Measurements from ENCODE around the gene GCNA. TPM values are rescaled to one million over a fixed set of nuclear protein-coding genes. Genes with fewer than 3 reads are reported as not detected.

The GCNA gene, protein sequence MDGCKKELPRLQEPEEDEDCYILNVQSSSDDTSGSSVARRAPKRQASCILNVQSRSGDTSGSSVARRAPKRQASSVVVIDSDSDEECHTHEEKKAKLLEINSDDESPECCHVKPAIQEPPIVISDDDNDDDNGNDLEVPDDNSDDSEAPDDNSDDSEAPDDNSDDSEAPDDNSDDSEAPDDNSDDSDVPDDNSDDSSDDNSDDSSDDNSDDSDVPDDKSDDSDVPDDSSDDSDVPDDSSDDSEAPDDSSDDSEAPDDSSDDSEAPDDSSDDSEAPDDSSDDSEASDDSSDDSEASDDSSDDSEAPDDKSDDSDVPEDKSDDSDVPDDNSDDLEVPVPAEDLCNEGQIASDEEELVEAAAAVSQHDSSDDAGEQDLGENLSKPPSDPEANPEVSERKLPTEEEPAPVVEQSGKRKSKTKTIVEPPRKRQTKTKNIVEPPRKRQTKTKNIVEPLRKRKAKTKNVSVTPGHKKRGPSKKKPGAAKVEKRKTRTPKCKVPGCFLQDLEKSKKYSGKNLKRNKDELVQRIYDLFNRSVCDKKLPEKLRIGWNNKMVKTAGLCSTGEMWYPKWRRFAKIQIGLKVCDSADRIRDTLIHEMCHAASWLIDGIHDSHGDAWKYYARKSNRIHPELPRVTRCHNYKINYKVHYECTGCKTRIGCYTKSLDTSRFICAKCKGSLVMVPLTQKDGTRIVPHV
- total RNA-seq, result 1.7 TPM
- long read RNA-seq, result 0 reads

DNA sequence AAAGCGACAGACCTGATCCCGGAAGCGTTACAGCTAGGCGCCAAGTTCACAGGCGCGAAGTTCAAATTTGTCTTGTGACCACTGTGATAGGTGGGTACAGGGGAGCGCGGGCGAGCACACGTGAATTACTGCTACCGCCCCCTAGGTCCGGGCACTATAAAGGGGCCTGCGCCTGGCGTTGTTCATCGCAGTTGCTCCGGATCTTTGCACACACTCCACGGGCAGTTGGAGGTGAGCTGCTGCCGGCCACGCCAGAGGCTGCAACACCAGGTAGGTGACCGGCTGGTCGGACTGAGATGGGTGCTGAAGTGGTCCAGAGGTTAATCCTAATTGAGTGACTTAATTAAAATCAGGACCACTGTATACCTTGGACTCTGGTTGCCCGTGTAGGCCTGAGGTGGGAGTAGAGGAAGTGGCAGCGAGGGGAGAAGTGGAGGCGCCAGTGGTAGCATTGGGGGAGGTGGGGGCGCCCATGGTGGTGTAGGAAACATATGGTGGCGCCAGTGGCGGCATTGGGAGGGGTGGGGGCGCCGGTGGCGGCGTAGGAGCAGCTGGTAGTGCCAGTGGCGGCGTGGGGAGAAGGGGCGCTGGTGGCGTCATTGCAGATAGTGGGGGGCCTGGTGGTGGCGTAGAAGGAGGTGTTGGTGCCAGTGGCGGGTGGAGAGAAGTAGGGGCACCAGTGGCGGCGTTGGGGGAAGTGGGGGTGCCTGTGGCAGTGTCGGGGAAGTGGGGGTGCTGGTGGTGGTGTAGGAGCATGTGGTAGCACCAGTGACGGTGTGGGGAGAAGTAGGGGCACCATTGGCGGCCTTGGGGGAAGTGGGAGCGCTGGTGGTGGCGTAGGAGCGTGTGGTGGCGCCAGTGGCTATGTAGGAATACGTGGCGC lies at the start of gene GCNA:
Gene GCNA, plus strand, starts transcription at position 185 of the 883 bp plus-strand sequence. CDS start 2,385 bp downstream, outside the sequence.
- ATAC-seq (no peak), DNase-seq (ENCODE audit: missing footprints) (no peak)
- intact Hi-C loops (cut with DNase I), result loop anchor here (5.0 kb wide), 1 partner anchor 74 kb away; no protein-coding TSS in a partner anchor

DNA sequence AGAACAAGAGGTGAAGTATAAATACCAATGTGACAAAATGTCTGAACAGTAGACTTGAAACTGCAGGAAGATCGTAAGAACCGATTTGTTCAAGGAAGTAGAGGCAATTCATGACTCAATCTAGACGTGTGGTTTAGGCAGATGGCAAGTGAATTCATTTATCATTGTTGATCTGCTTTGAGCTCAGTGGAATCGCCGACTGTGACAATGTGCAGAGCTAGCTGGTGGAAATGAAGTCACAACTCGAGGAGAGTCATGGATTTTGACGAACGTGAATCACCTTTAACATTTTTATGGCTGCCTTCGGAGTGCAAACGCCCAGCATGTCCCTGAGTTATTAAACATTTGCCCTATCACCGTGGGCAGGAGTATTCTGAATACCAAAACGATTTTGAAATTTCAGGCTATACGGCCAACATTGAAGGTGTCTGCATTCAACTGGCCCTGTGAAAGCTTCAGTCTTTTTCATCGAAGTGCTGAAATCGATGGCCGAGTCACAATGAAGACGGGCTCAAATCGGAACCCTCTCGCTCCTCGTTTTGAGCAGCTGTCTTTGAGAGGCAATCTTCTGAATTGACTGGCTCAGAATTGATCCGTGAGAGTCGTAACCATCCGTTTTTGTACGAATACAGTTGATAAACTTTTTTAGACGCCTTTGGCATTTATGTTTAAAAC lies 46.0 kb upstream of the GCNA start:
- DNase-seq (ENCODE audit: missing footprints) (no peak), ATAC-seq (peak; percentile 3)
- intact Hi-C loops (cut with DNase I), result loop anchor here (5.0 kb wide), 1 partner anchor 40 kb away; no protein-coding TSS in a partner anchor

DNA sequence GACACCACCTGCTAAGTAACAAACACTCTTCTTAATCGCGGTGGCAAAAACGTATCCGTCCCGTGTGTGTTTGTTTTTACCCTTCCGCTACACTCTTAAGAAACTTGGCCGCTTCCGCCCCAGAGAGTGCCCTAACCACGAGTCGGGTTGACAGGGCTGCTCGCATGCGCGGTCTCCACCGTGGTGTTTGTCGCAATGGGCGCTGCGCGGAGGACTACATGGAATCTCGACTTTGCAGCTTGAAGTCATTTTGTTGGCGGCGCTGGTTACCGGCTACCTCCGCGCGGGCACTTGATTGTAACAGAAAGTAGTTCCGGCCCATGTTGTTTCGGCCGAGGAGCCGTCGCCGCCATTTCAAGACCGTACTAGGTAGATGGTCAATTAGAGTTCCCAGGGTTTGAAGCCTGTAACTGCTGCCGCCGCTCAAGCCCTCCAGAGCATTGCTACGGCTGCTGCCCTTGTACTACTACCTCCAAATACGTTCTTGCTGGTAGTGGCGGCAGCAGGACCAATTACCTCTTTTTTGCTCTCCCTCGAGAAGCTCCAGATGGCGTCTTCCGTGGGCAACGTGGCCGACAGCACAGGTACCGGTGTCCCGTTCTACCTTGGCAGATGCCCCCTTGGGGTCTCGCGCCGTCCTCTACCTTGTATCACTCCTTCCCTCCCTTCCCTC lies 45.3 kb upstream of the GCNA start, which contains the start of gene OGT:
Gene OGT, plus strand, starts transcription at position 352 of the 673 bp plus-strand sequence. Its CDS starts 196 bp downstream, at position 548.
- DNase-seq (ENCODE audit: missing footprints) (peak; percentile 97), ATAC-seq (peak; percentile 96)
- intact Hi-C loops (cut with DNase I), result loop anchor here (5.0 kb wide), 1 partner anchor 41 kb away; no protein-coding TSS in a partner anchor

DNA sequence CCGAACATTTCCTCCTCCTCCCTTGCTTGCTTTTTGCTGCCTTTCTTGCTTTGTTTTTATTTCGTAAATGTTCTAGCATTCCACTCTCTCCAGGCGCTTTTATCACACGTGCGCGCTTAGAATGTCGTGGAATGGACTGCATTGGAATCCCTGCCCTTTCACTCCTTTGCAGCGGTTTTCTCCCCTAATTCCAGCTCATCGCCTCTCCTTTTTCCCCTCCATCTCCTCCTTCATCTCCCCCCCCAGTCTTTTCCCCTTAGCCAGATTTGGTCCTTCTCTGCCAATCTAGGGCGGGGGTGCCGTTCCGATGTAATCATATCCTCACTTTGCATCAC lies 44.8 kb upstream of the GCNA start:
- ATAC-seq, result no peak
- DNase-seq (ENCODE audit: missing footprints), result no peak
- intact Hi-C loops (cut with DNase I), result loop anchor here (5.0 kb wide), 1 partner anchor 41 kb away; no protein-coding TSS in a partner anchor

DNA sequence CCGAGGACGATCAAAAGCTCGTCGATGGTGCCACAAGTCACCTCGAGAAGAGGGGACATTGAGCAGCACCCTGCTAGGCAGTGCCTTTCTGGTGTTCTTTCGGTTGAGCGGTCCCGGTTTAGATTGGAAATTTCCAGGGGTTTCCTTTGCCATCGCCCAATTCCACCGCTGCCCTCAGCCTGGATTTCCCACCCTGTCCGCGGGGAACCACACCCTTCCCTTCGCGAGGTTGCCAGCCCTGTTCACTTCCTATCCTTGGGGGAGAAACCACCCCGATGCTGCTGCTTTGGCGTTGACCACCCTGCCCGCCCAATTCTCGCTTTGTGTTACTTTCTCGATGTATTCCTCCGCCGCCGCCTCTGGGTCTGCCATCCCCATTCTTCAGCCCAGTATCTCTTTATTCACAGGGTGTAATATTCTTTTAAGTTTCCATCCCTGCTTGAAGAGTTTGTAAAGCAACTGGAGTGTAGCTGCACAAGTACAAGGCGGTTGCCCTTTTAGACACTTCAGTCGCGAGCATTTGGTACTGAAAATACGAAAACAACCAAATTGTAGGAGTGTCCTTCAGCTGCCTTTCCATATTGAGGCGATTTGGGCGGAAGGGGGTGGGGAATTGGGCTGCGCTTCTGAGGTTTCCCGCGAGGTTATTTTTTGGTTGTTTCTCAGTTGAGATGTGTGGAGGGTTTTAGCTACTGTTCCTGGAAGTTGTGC lies 44.2 kb upstream of the GCNA start:
- intact Hi-C loops (cut with DNase I), result loop anchor here (5.0 kb wide), 1 partner anchor 42 kb away; no protein-coding TSS in a partner anchor
- ATAC-seq (peak; percentile 51), DNase-seq (ENCODE audit: missing footprints) (peak; percentile 76)

DNA sequence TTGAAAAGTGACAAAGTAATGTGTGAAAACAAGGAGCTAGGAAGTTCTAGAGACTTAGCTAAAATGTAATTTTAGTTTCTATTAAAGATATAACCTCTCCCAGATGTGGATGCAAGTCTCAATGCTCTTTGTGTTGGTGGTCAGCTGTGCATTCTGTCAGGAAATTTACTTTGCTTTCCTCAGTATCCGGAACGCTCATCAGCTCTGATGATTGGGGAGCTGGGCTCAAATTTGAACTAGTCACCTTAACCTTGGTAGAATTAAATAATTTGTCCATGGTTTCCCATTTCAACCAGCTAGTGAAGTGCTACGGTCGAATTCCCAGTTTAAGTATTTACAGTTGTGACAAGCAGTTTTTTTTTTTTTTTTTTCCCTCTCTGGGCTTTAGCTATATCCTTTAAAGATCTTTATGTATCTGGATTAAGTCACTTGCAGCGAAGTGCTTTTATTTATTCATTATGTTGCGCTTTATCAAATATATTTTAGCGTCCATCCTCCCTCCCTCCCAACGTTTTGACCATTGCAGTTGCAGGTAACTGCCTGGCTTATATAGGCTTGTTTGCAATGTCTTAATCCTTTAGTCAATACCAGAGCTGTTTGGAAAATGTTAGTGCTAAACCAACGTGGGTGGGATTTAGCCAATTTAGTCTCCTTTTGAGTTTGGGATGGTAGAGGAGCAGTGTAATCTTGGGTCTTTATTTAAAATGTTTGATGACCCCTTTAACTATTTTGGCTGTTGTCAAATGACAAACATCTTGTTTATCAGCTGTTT lies 43.3 kb upstream of the GCNA start:
- intact Hi-C loops (cut with DNase I), result loop anchor here (5.0 kb wide), 1 partner anchor 43 kb away; no protein-coding TSS in a partner anchor
- DNase-seq (ENCODE audit: missing footprints) (no peak), ATAC-seq (no peak)

DNA sequence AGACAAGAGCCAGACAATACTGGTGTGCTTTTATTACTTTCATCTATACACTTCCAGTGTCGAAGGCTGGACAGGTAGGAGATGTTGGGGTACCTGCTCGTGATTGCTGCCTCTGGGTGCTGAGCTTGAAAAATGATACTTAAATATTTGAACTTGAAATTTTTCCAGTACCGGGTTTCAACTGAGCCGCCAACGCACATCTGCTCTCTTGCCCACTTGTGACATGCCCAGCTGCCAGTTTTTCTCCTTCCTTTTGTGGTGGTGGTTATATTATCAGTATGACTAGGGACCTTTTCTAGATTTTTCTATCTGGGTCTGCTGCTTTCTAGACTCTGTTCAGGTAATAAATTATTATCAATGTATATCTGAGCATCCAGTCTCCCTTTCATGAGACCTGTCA lies 42.0 kb upstream of the GCNA start:
- intact Hi-C loops (cut with DNase I), result no loop called here
- no peak for ATAC-seq
- no peak for DNase-seq (ENCODE audit: missing footprints)

DNA sequence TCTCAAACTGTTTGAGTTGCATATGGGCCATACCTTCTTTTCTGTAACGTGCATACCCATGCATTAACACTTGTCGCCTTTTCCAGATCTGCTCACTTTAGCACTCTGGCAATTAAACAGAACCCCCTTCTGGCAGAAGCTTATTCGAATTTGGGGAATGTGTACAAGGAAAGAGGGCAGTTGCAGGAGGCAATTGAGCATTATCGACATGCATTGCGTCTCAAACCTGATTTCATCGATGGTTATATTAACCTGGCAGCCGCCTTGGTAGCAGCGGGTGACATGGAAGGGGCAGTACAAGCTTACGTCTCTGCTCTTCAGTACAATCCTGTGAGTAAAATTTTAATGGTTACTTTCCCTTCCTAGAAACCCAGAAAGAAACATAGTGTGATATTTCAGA lies 40.5 kb upstream of the GCNA start:
- ATAC-seq (no peak), DNase-seq (ENCODE audit: missing footprints) (no peak)
- intact Hi-C loops (cut with DNase I), result no loop called here

DNA sequence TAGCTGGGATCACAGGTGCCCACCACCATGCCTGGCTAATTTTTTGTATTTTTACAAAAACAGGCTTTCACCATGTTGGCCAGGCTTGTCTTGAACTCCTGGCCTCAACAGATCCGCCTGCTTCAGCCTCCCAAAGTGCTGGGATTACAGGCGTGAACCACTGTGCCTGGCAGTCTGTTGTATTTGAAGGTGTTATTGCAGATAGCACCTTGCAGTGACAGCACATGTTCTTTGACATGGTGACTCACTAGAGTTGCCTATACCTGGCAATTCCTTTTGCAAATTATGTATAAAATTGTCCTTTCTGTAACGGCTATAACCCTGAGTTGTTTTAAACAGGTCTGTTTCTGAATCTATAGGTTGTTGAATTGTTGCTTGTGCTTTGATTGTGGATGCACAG lies 37.4 kb upstream of the GCNA start:
- ATAC-seq (no peak), DNase-seq (ENCODE audit: missing footprints) (no peak)
- intact Hi-C loops (cut with DNase I), result no loop called here

DNA sequence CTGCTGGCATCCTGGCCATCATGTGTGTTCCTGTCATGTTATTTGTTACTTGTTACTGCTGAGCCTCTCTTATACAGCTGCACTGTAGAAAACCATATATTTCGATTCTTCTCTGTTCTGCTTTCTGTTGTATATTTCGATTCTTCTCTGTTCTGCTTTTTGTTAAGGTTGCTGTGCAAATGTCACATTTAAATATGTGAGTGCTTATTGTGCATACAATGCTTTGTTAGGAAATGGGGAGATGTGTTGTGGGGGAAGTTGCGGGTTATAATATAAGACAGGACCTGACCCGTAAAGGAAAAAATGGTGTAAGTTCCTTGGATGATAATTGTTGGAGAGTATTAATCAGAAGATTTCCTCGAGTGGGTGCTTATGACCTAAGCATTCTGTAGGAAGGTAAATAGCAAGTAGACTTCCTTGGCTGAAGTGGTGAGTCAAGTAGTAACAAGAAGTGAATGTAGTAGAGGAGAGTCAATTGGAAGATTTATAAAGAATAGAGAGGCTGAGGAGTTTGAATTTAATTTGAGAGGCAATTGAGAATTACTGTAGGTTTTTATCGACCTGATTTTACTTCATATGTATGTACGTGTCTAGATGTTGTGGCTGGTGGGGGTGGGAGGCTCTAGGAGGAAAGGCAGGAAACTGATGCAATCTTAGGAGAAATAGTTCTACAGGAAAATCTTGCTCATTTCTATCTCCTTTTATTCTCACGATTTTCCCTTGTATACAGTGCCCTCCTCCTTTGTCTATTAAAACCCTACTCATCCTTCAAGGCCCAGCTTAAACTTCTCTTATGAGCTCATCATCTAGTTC lies 36.8 kb upstream of the GCNA start:
- intact Hi-C loops (cut with DNase I), result no loop called here
- ATAC-seq (peak; percentile 10), DNase-seq (ENCODE audit: missing footprints) (no peak)

DNA sequence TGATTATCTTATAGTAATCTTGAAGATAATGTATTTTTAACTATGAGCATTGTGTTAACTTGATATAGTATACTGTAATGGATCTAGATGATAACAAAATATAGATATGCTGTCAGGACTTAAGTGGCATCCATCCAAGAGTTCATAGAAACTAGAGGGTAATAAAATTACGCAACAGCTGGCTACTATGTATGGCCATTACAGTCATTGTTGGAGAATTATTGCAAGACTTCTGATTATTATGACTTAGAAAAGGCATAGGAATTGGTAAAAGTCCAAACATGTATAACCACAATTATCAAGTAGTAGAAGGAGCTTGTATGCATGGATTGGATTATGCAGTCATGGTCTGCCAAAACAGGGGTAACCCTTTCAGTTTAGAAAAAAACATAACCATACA lies 35.8 kb upstream of the GCNA start:
- ATAC-seq, result no peak

DNA sequence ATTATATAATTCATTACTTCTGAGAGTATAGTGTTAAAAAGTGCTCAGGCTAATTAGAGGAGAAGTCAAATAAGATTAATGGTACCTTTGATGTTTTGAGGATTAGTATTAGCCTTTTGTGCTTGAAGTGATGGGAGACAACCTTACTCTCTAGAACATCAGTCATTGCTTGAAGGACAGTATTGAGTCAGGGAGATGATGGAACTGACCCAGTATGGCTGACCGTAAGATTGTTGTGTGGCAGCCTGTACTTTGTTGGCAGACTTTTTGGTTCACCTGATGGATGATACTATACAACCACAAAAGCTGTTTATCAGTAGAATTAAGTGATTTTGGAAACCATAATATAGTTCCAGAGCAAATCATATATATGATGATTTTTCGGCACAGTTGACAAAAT lies 35.4 kb upstream of the GCNA start:
- DNase-seq (ENCODE audit: missing footprints) (no peak), ATAC-seq (no peak)
- intact Hi-C loops (cut with DNase I), result no loop called here

More for the DNA sequence above, 35.8 kb upstream of the GCNA start:
- no peak for DNase-seq (ENCODE audit: missing footprints)
- intact Hi-C loops (cut with DNase I), result no loop called here

DNA sequence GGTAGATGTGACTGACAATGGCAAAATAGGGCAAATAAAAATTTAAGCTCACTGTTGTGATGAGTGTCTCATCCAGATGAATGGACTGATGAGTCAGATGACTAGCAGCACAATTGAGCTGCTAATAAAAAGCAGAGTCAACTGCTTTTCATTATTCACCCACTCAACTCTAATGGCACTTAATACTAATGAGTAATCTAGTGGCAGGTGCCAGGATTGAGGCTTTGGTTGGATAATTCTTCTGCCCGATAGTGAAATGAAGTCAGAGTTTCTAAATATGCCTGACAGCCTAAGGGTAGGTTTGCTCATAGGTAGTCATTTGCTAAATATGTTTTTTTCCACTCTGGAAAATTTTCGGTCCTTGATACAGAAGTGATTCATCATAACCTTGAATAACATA lies 34.9 kb upstream of the GCNA start:
- no peak for ATAC-seq
- intact Hi-C loops (cut with DNase I), result no loop called here
- DNase-seq (ENCODE audit: missing footprints), result no peak

DNA sequence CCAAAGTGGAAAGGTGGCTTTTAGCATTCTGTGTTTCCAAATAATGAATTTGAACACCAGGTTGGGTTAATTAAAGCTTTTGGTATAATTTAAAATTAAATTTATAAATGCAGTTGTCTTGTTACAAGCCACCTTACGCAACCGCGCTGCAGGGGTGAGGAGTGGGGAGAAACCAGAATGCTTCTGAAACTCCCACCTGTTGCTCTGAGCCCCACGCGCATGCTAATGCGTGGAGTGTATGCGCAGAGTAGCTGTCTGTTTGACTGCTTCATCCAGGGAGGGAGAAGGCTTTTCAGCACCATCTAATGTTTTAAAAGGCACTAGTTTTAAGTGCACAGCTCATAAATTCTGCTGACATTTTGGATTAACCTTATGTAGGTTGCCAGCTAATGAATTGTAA lies 32.9 kb upstream of the GCNA start:
- DNase-seq (ENCODE audit: missing footprints), result no peak
- ATAC-seq, result no peak
- intact Hi-C loops (cut with DNase I), result no loop called here

DNA sequence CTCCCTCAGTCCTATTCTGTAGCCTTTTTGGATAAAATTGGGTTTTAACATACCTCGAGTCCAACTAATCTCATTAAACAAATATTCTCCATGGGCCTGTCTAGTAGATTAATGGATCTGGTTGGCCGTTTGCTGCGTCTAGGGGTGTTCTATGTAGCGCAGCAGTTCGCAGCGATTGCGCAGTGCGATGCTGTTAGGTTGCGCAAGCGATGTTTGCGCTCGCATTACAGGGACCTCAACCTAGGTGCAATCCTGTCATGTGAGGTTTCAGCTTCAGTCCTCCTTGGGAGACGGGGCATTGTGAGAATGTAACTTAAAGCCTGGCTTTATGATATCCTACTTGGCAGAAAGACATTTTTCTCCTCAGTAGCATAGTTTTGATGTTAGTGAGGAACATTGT lies 31.4 kb upstream of the GCNA start:
- intact Hi-C loops (cut with DNase I), result no loop called here
- peak; percentile 74 for DNase-seq (ENCODE audit: missing footprints)
- no peak for ATAC-seq

DNA sequence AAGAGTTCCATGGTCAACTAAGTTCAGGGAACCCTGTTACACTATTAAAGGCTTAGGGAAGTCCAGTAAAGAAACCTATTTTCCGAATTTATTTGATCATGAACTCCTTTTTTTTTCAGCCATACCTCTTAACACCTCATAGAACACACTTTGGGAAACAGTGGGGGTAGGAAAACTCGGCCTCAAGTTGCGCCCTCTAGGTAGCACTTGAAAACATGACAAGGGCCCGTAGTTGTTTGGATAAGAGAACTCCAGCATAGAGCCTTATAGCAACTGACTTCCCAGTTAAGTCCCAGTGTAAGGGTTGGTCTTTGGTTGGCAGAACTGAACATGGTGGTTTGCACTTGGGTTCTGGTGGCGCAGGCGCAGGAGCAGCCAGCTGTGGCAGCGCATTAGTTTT lies 30.9 kb upstream of the GCNA start:
- DNase-seq (ENCODE audit: missing footprints), result no peak
- no peak for ATAC-seq
- intact Hi-C loops (cut with DNase I), result no loop called here
